GM21528 (cell line): ENCODE measurements around the gene EHMT1.

ENCODE experiments used
- ATAC-seq: cut with Tn5 transposase; IDR thresholded peaks from one replicate; pipeline ENCODE4 v1.9.1; 2021; ENCODE audit warnings: mild to moderate bottlenecking, moderate library complexity; ENCODE audit not compliant: unreplicated experiment, low FRiP score

Gene EHMT1

GRCh38 chr9:137753192-137753765, 134.5 kb downstream of the EHMT1 start:
- no peak for ATAC-seq

- ATAC-seq = no peak
These were observed 136.6 kb downstream of the EHMT1 start for GRCh38 chr9:137755261-137755927.

- ATAC-seq = no peak
These were observed 137.4 kb downstream of the EHMT1 start for GRCh38 chr9:137756045-137756744.

GRCh38 chr9:137757139-137757538, 138.3 kb downstream of the EHMT1 start:
- no peak for ATAC-seq

- ATAC-seq = no peak
These were observed 138.8 kb downstream of the EHMT1 start for GRCh38 chr9:137757613-137758029.

GRCh38 chr9:137758067-137758466, 139.3 kb downstream of the EHMT1 start:
- no peak for ATAC-seq

- ATAC-seq = no peak
These were observed 140.3 kb downstream of the EHMT1 start for GRCh38 chr9:137759117-137759516.

GRCh38 chr9:137759649-137760321, 141.0 kb downstream of the EHMT1 start:
- ATAC-seq = no peak

GRCh38 chr9:137760426-137760825, 141.6 kb downstream of the EHMT1 start:
- no peak for ATAC-seq

- ATAC-seq = no peak
These were observed 142.2 kb downstream of the EHMT1 start for GRCh38 chr9:137761032-137761431.

GRCh38 chr9:137761793-137762192, 143.0 kb downstream of the EHMT1 start:
- no peak for ATAC-seq

- peak; percentile 59 for ATAC-seq
These were observed 143.7 kb downstream of the EHMT1 start for GRCh38 chr9:137762414-137763061.

GRCh38 chr9:137763271-137763955, 144.6 kb downstream of the EHMT1 start:
- no peak for ATAC-seq

- no peak for ATAC-seq
These were observed 145.4 kb downstream of the EHMT1 start for GRCh38 chr9:137764171-137764671.

- no peak for ATAC-seq
These were observed 146.2 kb downstream of the EHMT1 start for GRCh38 chr9:137764981-137765380.

- no peak for ATAC-seq
These were observed 146.7 kb downstream of the EHMT1 start for GRCh38 chr9:137765536-137765935.

GRCh38 chr9:137771580-137771979, 152.8 kb downstream of the EHMT1 start:
- no peak for ATAC-seq

GRCh38 chr9:137772281-137772873, 153.6 kb downstream of the EHMT1 start:
- no peak for ATAC-seq

GRCh38 chr9:137774775-137775386, 156.1 kb downstream of the EHMT1 start:
- no peak for ATAC-seq
